Astrocyte (in vitro differentiated cells and primary cell): ENCODE data around the gene SLC35D3. TPM values are rescaled to one million over a fixed set of nuclear protein-coding genes. Genes with fewer than 3 reads are reported as not detected.

Experiments
- DNase-seq: peaks from one replicate; pipeline ENCODE4 v3.0.0-alpha.2; 2010; ENCODE audit warnings: low read depth
- FAIRE-seq: peaks from 2 replicates; lab custom pipeline; 2011; peaks lifted over from hg19 to GRCh38; lab: Jason Lieb, UNC
- H2AFZ ChIP-seq: 2 replicates; pipeline ENCODE4 v1.6.0; 2012; ENCODE audit warnings: low read depth, low read length, inconsistent platforms
- H3K27ac ChIP-seq: 2 replicates; pipeline ENCODE4 v1.5.1; 2011; ENCODE audit warnings: low read depth, low read length, inconsistent platforms
- H3K27me3 ChIP-seq: 2 replicates; pipeline ENCODE4 v1.6.0; 2011; ENCODE audit warnings: low read length, inconsistent platforms; ENCODE audit not compliant: insufficient read depth
- H3K36me3 ChIP-seq: 2 replicates; pipeline ENCODE4 v1.5.1; 2011; ENCODE audit warnings: low read length, inconsistent platforms; ENCODE audit not compliant: insufficient read depth
- H3K4me1 ChIP-seq: 2 replicates; pipeline ENCODE4 v1.5.1; 2011; ENCODE audit warnings: low read length, inconsistent platforms; ENCODE audit not compliant: insufficient read depth
- H3K4me2 ChIP-seq: 2 replicates; pipeline ENCODE4 v1.6.0; 2012; ENCODE audit warnings: low read length, inconsistent platforms
- H3K4me3 ChIP-seq: 2 replicates; pipeline ENCODE4 v1.5.1; 2011; ENCODE audit warnings: low read depth, mild to moderate bottlenecking, low read length, inconsistent platforms; ENCODE audit not compliant: insufficient read depth
- H3K79me2 ChIP-seq: 2 replicates; pipeline ENCODE4 v1.6.0; 2012; ENCODE audit warnings: mild to moderate bottlenecking, low read length, inconsistent platforms; ENCODE audit not compliant: insufficient read depth
- H3K9ac ChIP-seq: 2 replicates; pipeline ENCODE4 v1.6.0; 2012; ENCODE audit warnings: mild to moderate bottlenecking, low read length, inconsistent platforms
- H3K9me3 ChIP-seq: 2 replicates; pipeline ENCODE4 v1.5.1; 2012; ENCODE audit warnings: low read depth, mild to moderate bottlenecking, low read length, inconsistent platforms; ENCODE audit not compliant: insufficient read depth
- H4K20me1 ChIP-seq: 2 replicates; pipeline ENCODE4 v1.6.0; 2012; ENCODE audit warnings: low read length, inconsistent platforms; ENCODE audit not compliant: insufficient read depth
- H3K27ac Mint-ChIP-seq: one replicate; pipeline ENCODE4 v1.8.0; 2021; ENCODE audit warnings: mild to moderate bottlenecking, mixed read lengths; ENCODE audit not compliant: unreplicated experiment
- H3K27me3 Mint-ChIP-seq: one replicate; pipeline ENCODE4 v1.8.0; 2021; ENCODE audit warnings: low read depth, mixed read lengths; ENCODE audit not compliant: unreplicated experiment
- H3K36me3 Mint-ChIP-seq: one replicate; pipeline ENCODE4 v1.8.0; 2021; ENCODE audit warnings: low read depth, mixed read lengths; ENCODE audit not compliant: unreplicated experiment
- H3K4me1 Mint-ChIP-seq: one replicate; pipeline ENCODE4 v1.8.0; 2021; ENCODE audit warnings: low read depth, mixed read lengths; ENCODE audit not compliant: unreplicated experiment
- H3K4me3 Mint-ChIP-seq: one replicate; pipeline ENCODE4 v1.8.0; 2021; ENCODE audit warnings: mild to moderate bottlenecking, moderate library complexity, mixed read lengths; ENCODE audit not compliant: unreplicated experiment
- H3K9me3 Mint-ChIP-seq: one replicate; pipeline ENCODE4 v1.8.0; 2021; ENCODE audit warnings: mild to moderate bottlenecking, mixed read lengths; ENCODE audit not compliant: unreplicated experiment
- CTCF ChIP-seq: IDR thresholded peaks from 2 replicates; pipeline ENCODE4 v1.5.1; 2011; ENCODE audit warnings: low read depth, mild to moderate bottlenecking, inconsistent platforms, low read length, moderate library complexity; ENCODE audit not compliant: insufficient read depth
- EZH2 ChIP-seq: IDR thresholded peaks from 2 replicates; pipeline ENCODE4 v1.6.1; 2012; ENCODE audit warnings: mild to moderate bottlenecking, low read length, inconsistent platforms; ENCODE audit not compliant: insufficient read depth
- total RNA-seq: library from RNA; stranded (reverse); gene quantifications from 2 replicates; pipeline ENCODE4 v1.2.1, GENCODE V29; 2021

SLC35D3 gene
- total RNA-seq, 1 donor from 2014 or later = not detected

GRCh38 chr6:136960781-136961180 lies 38.7 kb downstream of the SLC35D3 start:
- no peaks in the 10 kb centered on the region for H3K27me3 ChIP-seq
- H3K4me1 ChIP-seq = no peaks in the 10 kb centered on the region
- no peak overlapping the region for H3K9ac ChIP-seq
- no peaks in the 10 kb centered on the region for H3K79me2 ChIP-seq
- no peak for FAIRE-seq
- Mint-ChIP-seq H3K4me3 (no peak overlapping the region), H3K4me1 (peaks cover 6% of the 10 kb centered on the region), H3K9me3 (no peaks in the 10 kb centered on the region), H3K27me3 (peaks cover 4% of the 10 kb centered on the region), H3K27ac (no peak overlapping the region), H3K36me3 (no peaks in the 10 kb centered on the region)
- H3K27ac ChIP-seq = no peak overlapping the region
- H3K4me2 ChIP-seq = no peak overlapping the region
- H4K20me1 ChIP-seq = no peaks in the 10 kb centered on the region
- no peak for DNase-seq
- TF ChIP-seq CTCF (no peak), EZH2 (no peak)
- no peak overlapping the region for H2AFZ ChIP-seq
- H3K4me3 ChIP-seq = no peak overlapping the region
- no peaks in the 10 kb centered on the region for H3K9me3 ChIP-seq
- H3K36me3 ChIP-seq = no peaks in the 10 kb centered on the region

GRCh38 chr6:136961848-136962247 lies 39.7 kb downstream of the SLC35D3 start:
- H3K9me3 ChIP-seq = no peaks in the 10 kb centered on the region

More at GRCh38 chr6:136961848-136962247, 39.7 kb downstream of the SLC35D3 start:
- Histone ChIP-seq H3K27me3 (no peaks in the 10 kb centered on the region), H3K4me1 (no peaks in the 10 kb centered on the region), H4K20me1 (no peaks in the 10 kb centered on the region), H3K27ac (no peak overlapping the region), H2AFZ (no peak overlapping the region), H3K4me2 (no peak overlapping the region), H3K36me3 (no peaks in the 10 kb centered on the region), H3K79me2 (no peaks in the 10 kb centered on the region), H3K9ac (no peak overlapping the region), H3K4me3 (no peak overlapping the region)
- Mint-ChIP-seq H3K27ac (peak overlapping the region; percentile 31), H3K4me1 (peaks cover 6% of the 10 kb centered on the region), H3K36me3 (no peaks in the 10 kb centered on the region), H3K4me3 (no peak overlapping the region), H3K9me3 (no peaks in the 10 kb centered on the region), H3K27me3 (peaks cover 4% of the 10 kb centered on the region)
- DNase-seq (no peak), FAIRE-seq (no peak)
- TF ChIP-seq EZH2 = no peak
- TF ChIP-seq CTCF = no peak
